GM18520 (cell line): Measurements from ENCODE around the gene RXRB.

Experiments
- ATAC-seq: cut with Tn5 transposase; IDR thresholded peaks from one replicate; pipeline ENCODE4 v1.9.1; 2021; ENCODE audit not compliant: unreplicated experiment

Gene RXRB

DNA sequence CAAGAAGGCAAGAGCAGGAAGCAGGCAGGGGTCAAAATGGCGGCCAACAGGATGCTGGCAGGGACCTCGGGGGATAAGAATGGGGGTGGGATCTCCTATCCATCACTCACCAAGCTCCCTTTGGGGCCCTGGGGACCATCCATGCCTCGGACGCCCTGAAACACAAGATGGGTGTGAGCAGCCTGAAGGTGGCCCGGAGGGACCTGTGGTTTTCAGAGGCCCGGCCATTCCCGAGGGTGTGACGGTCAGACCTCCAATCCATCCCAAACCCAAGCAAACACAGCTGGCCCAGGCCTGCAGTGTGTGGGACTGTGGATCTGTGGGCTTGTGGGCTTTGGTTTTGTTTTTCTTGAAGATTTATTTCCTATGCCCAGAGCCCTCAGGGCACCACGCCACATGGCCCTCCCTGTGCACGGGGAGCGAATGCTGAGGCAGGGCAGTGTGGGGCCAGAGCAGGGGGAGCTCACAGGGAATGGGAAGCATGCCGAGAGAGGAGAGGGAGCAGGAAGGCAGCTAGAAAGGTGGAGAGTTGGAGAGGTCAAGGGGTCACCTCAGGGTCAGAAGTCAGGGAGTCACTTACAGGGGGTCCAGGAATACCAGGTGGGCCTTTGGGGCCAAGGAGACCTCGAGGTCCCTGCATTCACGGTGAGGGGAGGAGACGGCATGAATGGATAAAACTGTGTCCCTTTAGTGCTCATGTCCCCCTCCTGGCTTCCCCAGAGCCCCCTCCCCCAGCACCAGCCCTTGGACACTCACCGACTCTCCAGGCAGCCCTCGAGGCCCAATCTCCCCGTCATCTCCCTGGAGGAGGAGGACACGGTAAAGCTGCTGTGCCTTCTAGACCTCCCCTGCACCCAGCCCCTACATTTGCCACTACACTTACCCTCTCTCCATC is 22.7 kb downstream of the RXRB start:
- ATAC-seq = no peak

DNA sequence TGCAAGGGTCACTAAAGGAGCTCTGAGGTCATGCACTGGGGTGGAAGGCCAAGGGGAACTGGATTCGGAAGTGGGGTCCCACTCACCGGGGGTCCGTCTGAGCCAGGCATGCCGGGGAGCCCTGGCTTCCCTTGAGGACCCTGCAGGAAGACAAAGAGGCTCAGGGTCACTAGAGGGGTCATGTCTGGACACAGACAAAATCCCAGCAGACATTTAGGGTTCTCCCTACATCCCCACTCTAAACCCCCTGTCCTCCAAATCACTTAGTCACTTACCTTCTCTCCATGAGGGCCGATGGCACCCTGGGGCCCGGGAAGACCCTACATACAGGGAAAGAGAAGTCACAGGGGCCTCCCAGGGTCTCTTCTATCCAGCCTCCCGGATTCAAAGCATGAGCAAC is 23.6 kb downstream of the RXRB start:
- ATAC-seq = no peak

DNA sequence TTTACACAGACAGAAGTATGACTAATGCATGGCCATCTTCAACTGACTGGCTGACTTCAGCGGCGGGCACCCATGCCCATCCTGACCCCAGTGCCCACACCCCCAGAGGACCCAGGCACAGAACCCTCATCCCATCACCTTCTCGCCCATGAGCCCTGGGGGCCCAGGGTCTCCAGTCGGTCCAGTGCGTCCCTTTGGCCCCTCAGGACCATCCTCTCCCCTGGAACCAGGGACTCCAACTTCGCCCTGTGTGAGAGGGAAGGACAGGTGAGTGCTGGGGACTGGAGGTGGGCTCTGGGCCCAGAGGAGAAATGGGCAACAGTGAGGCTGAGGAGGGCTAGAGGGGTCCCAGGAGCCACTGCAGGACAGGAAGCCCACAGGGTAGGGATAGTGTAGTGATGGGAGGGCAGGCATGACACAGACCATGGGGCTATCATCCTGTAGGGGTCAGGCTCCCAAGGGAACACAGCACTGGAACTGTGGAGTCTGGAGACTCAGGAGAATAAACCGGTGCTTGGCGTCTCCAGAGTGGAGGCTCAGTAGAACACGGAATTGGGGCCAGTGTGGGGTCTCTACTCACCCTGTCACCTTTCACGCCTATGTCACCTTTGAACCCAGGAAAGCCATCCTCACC is 24.9 kb downstream of the RXRB start:
- ATAC-seq = no peak

- no peak for ATAC-seq
Measured at GRCh38 chr6:33174784-33175183, 25.7 kb downstream of the RXRB start.

GRCh38 chr6:33173535-33174180 is 26.8 kb downstream of the RXRB start:
- ATAC-seq = no peak

DNA sequence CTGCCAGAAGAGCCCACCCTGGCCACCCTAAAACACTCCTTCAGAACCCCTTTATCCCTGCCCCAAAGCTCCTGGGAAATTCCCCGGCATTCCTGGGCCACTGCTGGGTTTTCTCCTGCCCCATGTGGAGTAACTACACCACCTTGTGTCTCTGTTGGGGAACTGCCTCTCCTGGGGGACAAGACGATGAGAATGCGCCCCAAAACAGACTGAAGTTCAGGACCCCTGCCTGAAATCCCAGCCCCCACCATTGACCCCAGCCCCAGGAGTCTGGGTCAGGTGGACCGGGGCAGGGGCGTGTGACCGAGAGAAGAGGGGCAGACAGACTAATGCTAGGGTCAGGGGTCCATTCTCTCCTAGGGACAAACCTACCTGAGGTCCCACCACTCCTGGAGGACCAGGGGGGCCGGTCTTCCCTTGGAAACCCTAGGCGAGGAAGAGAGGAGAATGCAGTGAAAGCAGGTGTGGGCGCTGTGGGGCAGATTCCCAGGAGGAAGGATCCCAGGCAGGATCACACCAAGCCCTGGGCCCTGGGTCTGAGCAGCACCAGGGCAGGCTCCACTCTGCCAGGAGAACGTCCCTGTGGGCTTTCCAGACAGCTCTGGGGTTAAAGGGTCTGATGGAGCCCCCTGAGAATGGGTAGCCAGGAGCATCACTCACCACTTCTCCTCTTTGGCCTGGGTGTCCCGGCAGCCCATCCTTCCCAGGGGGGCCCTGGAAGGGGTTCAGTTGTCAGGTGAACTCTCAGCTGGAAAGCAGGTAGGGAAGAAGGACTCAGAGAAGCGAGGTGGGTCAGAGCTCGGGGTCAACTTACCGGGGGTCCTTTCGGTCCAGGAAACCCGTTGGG is 27.6 kb downstream of the RXRB start:
- ATAC-seq = no peak

- no peak for ATAC-seq
Measured at GRCh38 chr6:33171880-33172687, 28.4 kb downstream of the RXRB start.

DNA sequence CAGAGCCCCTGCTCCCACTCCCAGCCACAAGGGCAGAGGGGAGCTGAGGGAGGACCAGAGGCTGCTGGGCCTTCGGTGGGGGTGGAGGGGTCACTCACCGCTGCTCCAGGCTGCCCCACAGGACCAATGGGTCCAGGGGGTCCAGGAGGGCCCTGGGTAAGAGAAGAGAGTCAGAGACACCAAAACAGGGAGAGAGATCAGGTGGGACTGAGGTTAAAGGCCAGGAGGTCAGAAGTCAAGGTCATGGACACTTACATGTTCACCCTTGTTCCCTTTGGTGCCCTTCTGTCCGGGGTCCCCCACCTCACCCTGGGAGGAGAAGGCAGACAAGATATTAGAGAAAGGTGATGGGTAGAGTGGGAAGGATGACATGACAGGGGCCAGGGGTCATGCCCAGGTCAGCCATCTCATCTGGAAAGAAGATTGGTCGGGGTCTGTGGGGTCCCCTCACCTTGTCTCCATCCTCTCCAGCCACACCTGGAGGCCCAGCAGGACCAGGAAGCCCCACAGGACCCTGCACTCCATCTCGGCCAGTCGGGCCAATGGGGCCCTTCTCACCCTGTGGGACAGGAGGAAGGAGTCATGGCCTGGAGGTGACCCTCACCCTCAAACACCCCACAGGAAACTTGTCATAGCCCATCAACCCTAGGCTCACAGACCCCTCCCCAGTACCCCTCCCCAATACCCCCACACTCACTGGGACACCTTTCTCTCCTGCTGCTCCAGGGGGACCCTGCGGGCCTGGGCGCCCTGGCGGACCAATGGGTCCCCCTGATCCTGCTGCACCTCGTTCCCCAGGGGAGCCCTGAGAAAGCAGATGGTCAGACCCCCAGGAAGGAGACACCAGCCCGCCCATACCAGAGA is 29.2 kb downstream of the RXRB start:
- no peak for ATAC-seq

DNA sequence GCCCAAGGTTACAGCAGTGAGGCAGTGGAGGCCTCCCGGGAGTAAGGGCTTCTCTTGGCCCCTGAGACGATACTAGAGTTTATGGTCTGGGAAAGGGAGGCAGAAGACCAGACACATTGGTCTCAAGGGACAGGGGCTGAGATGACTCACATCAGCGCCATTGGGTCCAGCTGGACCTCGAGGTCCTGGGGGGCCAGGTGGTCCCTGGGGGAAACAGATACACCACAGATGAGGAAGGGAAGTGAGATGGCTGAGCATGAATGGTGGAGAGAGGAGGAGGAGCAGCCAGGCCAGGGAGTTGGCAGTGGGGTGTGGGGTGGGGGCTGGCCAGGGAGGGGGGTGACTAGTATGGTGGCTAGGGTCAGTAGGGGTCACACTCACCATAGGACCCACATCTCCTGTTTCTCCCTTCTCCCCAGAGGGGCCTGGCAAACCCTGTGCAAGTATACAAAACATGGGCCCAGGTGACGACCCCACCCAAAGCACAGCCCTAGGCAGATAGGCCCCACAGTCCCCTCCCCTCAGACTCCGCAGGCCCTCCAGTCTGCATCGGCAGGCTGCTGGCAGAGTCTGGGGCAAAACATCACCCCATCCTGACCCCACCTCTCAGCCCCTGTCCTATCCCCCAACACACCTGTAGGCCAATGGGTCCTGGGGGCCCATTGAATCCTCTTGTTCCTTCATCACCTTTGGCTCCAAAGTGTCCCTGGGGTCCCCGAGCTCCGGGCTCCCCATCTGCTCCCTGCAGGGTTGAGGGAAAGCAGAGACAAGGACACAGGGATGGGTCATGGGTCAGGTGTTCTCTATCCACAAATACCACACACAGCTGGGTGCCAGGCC is 30.1 kb downstream of the RXRB start:
- ATAC-seq = no peak

- no peak for ATAC-seq
Measured at GRCh38 chr6:33169291-33170175, 30.9 kb downstream of the RXRB start.

GRCh38 chr6:33168639-33169038 is 31.8 kb downstream of the RXRB start:
- ATAC-seq = no peak

DNA sequence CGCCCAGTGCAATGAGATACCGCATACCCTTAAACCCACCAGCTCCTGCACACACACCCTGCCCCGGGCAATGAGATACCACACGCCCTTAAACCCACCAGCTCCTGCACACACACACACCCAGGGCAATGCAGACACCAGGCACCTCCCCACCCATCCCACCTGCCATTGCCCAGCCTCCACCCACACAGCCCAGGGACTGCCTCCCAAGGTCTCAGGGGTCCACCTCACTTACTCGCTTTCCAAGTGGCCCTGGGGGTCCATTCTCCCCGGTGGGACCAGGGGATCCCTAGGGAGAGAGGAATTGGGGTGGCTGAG is 32.2 kb downstream of the RXRB start:
- no peak for ATAC-seq

GRCh38 chr6:33167374-33168283 is 32.8 kb downstream of the RXRB start:
- ATAC-seq = no peak

- ATAC-seq = no peak
Measured at GRCh38 chr6:33166811-33167210, 33.7 kb downstream of the RXRB start.

DNA sequence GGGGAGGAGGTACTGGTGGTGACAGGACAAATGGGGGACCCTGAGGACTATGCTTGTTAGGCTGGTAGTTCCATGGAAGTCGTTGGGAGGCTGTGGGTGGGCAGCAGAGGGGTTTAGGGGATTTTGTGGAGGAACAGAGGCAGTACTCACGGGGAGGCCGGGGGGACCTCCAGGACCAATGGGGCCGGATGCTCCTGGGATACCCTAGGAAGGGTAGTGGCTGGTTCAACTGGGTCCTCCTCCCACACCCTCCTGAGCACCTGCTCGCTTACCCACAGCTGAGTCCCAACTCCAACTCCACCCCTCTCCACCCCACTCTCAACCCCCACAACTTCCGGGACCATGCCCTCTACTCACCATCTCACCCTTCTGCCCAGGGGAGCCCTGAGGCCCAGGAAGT is 34.1 kb downstream of the RXRB start:
- ATAC-seq = no peak

- ATAC-seq = no peak
Measured at GRCh38 chr6:33165581-33166258, 34.7 kb downstream of the RXRB start.
